ENCODE measurements around the gene CRIP1.

CRIP1 gene

GRCh38 chr14:105503296-105503640 lies 16.6 kb downstream of the CRIP1 start:
- no peak for FAIRE-seq

DNA sequence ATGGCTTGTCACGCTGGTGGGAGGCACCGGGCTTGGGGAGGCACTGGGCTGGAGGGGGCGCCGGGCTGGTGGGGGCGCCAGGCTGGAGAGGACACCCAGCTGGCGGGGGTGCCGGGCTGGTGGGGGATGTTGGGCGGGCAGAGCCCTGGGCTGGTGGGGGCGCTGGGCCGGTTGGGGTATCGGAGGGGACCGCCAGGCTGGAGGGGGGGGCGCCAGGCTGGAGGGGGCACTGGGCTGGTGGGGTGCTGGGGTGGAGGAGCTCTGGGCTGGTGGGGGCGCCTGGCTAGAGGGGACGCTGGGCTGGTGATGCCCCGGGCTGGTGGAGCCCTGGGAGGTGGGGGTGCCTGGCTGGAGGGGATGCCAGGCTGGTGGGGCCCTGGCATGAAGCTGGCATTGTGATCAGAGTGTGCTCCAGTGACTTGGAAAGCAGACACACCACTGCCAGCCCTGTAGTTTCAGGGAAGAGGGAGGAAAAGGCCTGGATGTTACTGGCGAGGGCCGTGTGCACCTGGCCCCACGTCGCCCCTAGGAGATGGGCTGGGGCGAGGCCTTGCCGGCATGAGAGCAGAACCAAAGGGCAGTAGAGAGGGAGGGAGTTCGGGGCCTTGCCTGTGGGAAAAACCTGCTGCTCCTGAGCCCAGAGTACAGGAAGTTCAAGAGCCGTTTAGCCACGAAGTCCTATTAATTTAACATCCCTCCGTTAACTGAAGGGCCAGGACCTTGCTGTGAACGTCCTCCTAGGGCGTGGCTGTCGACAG lies 17.4 kb downstream of the CRIP1 start:
- no peak for FAIRE-seq
- no peak for DNase-seq (ENCODE audit: low spot score)

More at GRCh38 chr14:105503296-105503640, 16.6 kb downstream of the CRIP1 start:
- no peak for DNase-seq (ENCODE audit: low spot score)

- FAIRE-seq (no peak), DNase-seq (ENCODE audit: low spot score) (no peak)
These were observed 18.4 kb downstream of the CRIP1 start for GRCh38 chr14:105505101-105505500.

DNA sequence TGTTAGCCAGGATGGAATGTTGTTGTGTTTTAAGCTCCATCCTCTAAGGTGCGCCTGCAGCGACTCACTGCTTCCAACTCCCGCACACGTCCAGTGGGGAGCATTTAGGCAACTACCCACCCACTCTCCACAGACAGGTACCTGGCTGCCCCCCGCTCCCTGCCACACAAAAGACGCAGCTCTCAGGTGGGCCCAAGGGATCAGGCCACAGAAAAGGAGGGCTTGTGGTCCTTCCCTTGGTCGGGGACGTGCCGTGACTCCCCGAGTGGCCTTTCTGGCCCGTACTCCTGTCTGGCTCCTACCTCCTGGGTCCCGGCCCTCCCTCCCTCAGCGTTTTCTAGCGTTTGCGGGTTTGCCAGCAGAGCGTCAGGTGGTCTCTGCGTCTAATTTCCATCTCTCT lies 20.6 kb downstream of the CRIP1 start:
- no peak for FAIRE-seq
- DNase-seq (ENCODE audit: low spot score), result no peak

GRCh38 chr14:105508069-105508468 lies 21.4 kb downstream of the CRIP1 start:
- FAIRE-seq, result no peak
- DNase-seq (ENCODE audit: low spot score), result no peak

GRCh38 chr14:105508601-105509000 lies 21.9 kb downstream of the CRIP1 start:
- no peak for FAIRE-seq
- no peak for DNase-seq (ENCODE audit: low spot score)

GRCh38 chr14:105517096-105517495 lies 30.4 kb downstream of the CRIP1 start:
- FAIRE-seq (no peak), DNase-seq (ENCODE audit: low spot score) (no peak)

GRCh38 chr14:105519946-105520698 lies 33.4 kb downstream of the CRIP1 start:
- FAIRE-seq (no peak), DNase-seq (ENCODE audit: low spot score) (no peak)

GRCh38 chr14:105525326-105525725 lies 38.6 kb downstream of the CRIP1 start:
- FAIRE-seq (no peak), DNase-seq (ENCODE audit: low spot score) (no peak)

DNA sequence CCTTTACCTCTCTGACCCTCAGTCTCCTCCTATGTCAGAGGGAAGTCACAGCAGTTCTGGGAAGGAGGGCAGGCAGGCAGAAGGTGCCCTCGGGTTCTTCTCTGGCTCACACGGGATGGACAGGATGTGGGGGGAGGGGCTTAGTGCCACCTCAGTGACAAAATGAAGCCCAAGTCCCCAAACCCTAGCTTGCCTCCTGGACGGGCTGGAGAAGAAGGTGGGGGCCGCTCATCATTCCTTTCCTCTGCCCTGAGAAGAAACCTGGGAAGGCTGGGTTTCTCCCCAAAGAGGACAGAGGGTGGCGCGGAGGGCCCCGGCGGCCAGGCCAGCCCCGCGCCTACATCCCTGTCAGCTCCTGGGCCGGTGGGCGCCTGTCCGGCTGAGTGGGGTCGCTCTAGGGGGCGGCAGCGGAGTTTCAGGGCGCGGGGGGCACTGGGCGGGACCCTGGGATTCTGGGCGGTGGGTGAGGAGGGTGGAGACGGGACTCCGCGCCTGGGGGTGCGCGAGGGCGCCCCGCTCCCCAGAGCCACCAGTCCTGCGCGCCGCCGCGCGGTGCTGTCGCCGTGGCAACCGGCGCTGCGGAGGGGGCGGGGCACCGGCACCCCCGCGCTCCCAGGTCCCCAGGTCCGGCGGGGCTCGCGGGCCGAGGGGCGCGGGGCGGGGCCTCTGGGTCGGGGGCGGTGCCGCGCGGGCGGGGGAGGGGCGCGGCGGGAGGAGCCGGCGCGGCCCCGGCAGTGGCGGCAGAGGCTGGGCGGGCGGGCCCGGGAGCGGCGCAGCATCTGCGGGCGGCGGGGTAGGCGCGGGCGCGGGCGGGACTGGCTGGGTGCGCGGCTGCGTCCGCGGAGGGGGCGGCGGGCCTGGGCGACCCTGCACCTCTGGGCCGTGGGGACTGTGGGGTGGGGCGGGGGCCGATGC lies 39.4 kb downstream of the CRIP1 start, which contains the start of gene TMEM121:
Gene TMEM121, plus strand, starts transcription at position 723 of the 915 bp plus-strand sequence. CDS start 2,252 bp downstream, outside the sequence.
- no peak for FAIRE-seq
- no peak for DNase-seq (ENCODE audit: low spot score)

DNA sequence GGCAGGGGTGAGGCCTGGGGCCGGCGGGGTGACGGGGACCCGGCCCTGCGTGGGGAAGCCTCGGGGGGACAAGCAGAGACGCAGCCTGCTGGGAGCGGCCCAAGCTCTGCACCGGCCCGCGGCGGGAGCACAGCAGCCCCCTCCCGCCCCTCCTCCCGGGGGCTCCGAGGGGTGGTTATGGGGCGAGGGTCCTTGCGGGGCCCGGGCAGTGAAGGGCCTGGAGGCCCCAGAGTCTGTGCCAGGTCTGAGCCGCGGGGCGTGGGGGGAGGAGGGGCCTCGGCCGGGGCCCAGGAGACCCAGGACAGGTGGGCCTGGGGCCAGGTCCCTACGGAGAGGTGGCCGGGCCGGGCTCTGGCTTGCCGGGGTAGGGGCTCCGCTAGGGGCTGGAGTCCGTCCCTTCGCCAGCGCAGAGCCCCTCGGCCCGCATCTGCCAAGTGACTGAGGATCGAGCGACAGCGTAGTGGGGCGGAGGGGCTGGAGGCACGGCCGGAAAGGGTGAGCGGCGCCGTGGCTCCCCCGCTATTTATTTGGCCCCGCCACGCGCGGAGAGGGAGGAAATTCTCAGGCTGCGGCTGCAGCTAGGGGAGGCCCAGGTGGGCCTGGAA lies 40.2 kb downstream of the CRIP1 start:
- FAIRE-seq, result no peak
- DNase-seq (ENCODE audit: low spot score), result no peak

DNA sequence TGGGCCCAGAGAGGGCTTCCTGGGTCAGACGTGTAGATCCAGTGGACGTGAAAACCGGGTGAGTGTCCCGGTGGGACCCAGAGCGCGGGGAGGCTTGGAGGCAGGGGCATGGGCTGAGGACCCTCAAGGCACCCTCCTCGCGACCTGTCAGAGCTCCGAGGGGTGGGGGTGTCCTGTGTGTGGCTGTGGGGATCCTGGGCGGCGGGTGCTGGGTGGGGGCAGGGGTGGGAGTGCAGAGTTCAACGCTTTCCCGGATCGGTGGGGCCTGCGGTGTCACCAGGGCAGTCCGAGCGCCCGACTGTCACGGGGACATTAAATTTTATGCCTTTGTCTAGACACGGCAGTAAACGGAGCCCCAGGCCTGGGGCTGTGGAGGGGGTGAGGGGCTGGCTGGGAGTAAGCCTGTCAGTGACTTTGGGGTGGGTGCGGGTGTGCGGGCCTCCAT lies 40.7 kb downstream of the CRIP1 start:
- no peak for FAIRE-seq
- no peak for DNase-seq (ENCODE audit: low spot score)

DNA sequence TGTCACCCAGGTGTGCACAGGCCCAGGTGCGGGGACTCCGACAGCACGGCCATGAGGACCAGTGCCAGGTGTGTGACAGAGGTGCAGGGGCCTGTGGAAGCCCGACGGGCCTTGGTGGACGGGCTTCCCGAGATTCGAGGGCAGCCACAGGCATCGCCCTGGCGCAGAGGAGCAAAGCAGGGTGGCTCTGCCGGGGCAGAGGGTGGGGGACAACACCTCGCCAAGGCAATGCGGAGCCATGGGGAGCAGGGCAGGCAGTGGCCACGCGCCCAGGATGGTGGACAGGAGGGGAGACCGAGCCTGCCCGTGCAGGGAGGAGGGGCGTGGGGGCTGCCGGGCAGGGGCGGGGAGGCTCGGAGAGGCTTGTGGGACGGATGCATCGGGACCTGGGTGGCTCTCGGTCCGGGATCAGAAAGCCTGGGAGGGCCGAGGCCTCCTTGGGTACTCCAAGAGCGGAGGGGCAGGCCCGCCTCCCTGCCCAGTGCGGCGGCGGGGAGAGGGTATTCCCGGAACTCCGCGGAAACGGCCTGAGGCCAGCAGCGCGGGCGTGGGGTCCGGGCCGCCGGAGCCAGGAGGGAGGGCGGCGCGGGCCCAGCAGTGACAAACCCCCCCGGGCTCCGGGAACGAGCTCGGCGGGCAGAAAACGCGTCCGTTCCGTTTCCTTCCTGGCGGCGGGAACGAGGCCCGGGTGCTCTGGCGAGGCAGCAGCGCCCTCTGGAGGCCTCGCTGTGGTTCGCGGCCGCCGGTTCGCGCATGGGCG lies 41.3 kb downstream of the CRIP1 start:
- FAIRE-seq (no peak), DNase-seq (ENCODE audit: low spot score) (peak; percentile 15)

DNA sequence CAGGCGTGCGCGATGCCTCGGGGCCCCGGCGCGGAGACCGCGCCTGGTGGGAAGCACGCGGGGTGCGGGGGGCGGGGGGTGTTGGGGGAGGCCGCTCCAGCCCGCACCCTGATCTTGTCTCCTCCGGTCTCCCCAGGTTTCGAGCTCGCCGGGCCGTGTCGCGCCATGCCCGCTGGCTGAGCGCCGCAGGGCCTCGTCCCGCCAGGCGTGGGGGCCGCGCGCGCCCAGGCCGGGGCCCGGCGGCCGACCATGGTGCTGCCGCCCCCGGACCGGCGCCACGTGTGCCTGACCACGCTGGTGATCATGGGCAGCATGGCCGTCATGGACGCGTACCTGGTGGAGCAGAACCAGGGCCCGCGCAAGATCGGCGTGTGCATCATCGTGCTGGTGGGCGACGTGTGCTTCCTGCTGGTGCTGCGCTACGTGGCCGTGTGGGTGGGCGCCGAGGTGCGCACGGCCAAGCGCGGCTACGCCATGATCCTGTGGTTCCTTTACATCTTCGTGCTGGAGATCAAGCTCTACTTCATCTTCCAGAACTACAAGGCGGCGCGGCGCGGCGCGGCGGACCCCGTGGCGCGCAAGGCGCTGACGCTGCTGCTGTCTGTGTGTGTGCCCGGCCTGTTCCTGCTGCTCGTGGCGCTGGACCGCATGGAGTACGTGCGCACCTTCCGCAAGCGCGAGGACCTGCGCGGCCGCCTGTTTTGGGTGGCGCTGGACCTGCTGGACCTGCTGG lies 42.1 kb downstream of the CRIP1 start:
- FAIRE-seq (no peak), DNase-seq (ENCODE audit: low spot score) (no peak)

DNA sequence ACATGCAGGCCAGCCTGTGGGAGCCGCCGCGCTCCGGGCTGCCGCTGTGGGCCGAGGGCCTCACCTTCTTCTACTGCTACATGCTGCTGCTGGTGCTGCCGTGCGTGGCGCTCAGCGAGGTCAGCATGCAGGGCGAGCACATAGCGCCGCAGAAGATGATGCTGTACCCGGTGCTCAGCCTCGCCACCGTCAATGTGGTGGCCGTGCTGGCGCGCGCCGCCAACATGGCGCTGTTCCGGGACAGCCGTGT lies 42.6 kb downstream of the CRIP1 start:
- FAIRE-seq (no peak), DNase-seq (ENCODE audit: low spot score) (no peak)

DNA sequence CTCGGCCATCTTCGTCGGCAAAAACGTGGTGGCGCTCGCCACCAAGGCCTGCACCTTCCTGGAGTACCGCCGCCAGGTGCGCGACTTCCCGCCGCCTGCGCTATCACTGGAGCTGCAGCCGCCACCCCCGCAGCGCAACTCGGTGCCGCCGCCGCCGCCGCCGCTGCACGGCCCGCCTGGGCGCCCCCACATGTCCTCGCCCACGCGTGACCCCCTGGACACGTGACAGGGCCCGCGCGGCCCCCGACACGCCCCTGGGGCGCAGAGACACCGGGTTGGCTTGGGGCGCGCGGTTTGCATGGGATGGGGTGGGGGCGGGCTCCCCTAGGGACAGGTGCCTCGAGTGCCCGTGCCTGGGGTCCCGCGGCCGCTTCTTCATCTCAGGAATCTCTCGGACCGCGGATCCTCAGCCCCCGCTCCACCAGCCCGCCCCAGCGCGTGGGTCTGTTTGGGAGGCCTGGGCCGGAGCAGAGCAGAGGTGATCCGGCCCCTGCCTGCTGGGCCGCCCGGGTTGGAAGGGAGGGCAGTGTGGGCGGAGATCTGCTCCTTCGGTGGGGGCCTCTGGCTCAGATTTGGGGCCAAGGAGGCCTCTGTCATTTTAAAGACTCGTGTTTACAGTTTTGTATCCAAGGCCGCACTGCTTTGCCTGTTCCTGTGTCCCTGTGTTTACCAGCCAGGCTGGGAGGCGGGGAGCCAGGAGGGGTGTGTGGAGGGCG lies 43.0 kb downstream of the CRIP1 start:
- DNase-seq (ENCODE audit: low spot score) (no peak), FAIRE-seq (no peak)

GRCh38 chr14:105530285-105531087 lies 43.8 kb downstream of the CRIP1 start:
- FAIRE-seq (no peak), DNase-seq (ENCODE audit: low spot score) (no peak)

- FAIRE-seq (no peak), DNase-seq (ENCODE audit: low spot score) (no peak)
These were observed 44.6 kb downstream of the CRIP1 start for GRCh38 chr14:105531088-105531893.

All from RCC 7860 (cell line).